HG03025 (cell line): ENCODE measurements around the gene PCDHGA1.

Experiments
- ATAC-seq: cut with Tn5 transposase; IDR thresholded peaks from one replicate; pipeline ENCODE4 v1.9.1; 2021; ENCODE audit warnings: mild to moderate bottlenecking, moderate library complexity; ENCODE audit not compliant: unreplicated experiment, low FRiP score

Gene PCDHGA1

GRCh38 chr5:141434006-141434405 lies 103.7 kb downstream of the PCDHGA1 start:
- ATAC-seq: no peak

- no peak for ATAC-seq
Observed at GRCh38 chr5:141437221-141437620, 106.9 kb downstream of the PCDHGA1 start.

- no peak for ATAC-seq
Observed at GRCh38 chr5:141439411-141440141, 109.3 kb downstream of the PCDHGA1 start.

- no peak for ATAC-seq
Observed at GRCh38 chr5:141440341-141440740, 110.0 kb downstream of the PCDHGA1 start.

GRCh38 chr5:141441571-141442170 lies 111.4 kb downstream of the PCDHGA1 start:
- ATAC-seq: no peak

GRCh38 chr5:141465351-141465750 lies 135.0 kb downstream of the PCDHGA1 start:
- no peak for ATAC-seq

GRCh38 chr5:141475625-141476131 lies 145.4 kb downstream of the PCDHGA1 start, which contains the start of gene PCDHGC3:
Gene PCDHGC3 (plus strand): TSS chr5:141475966. CDS start chr5:141476117, 151 bp downstream.
- peak; percentile 98 for ATAC-seq

GRCh38 chr5:141476132-141476911 lies 146.0 kb downstream of the PCDHGA1 start:
- ATAC-seq: peak; percentile 20

GRCh38 chr5:141477044-141477575 lies 146.8 kb downstream of the PCDHGA1 start:
- ATAC-seq: no peak

- ATAC-seq: no peak
Observed at GRCh38 chr5:141477815-141478214, 147.5 kb downstream of the PCDHGA1 start.

GRCh38 chr5:141478321-141478945 lies 148.1 kb downstream of the PCDHGA1 start:
- no peak for ATAC-seq

GRCh38 chr5:141479776-141480175 lies 149.5 kb downstream of the PCDHGA1 start:
- no peak for ATAC-seq

GRCh38 chr5:141483902-141484301 lies 153.6 kb downstream of the PCDHGA1 start:
- ATAC-seq: no peak

GRCh38 chr5:141484310-141484640 lies 154.0 kb downstream of the PCDHGA1 start:
- no peak for ATAC-seq

GRCh38 chr5:141484641-141485311 lies 154.5 kb downstream of the PCDHGA1 start, which contains the start of gene PCDHGC4:
Gene PCDHGC4 (plus strand): TSS chr5:141485030. CDS start chr5:141485174, 144 bp downstream.
- no peak for ATAC-seq

- no peak for ATAC-seq
Observed at GRCh38 chr5:141485321-141486055, 155.2 kb downstream of the PCDHGA1 start.

GRCh38 chr5:141486091-141486490 lies 155.8 kb downstream of the PCDHGA1 start:
- ATAC-seq: no peak

- no peak for ATAC-seq
Observed at GRCh38 chr5:141487131-141487530, 156.8 kb downstream of the PCDHGA1 start.
